GM12878 (cell line): Measurements from ENCODE around the gene CD101. TPM values are rescaled to one million over a fixed set of nuclear protein-coding genes. Genes with fewer than 3 reads are reported as not detected.

Source experiments
- ATAC-seq: fragments of 200-7000 bp; cut with Tn5 transposase; 3 replicates; pipeline ENCODE4 v1.9.1; 2020; ENCODE audit warnings: mild to moderate bottlenecking, moderate library complexity
- BruUV-seq: library from RNA; stranded (reverse); fragments of 400-500 nt; replicated peaks from 2 replicates; lab custom pipeline; 2021; lab: Mats Ljungman, UMichigan
- CTCF ChIA-PET: fragments of 300-600 bp; sonication (Branson Sonifier 250); formaldehyde crosslinking; extraction: SDS; loops from one replicate; lab custom pipeline; 2021; ENCODE audit warnings: inconsistent platforms; lab: Yijun Ruan, JAX
- POLR2A ChIA-PET: fragments of 350-600 bp; formaldehyde crosslinking; extraction: SDS; loops from one replicate; lab custom pipeline; 2021; ENCODE audit warnings: inconsistent platforms; lab: Charles Lee
- RAD21 ChIA-PET: fragments of 300-600 bp; sonication (Branson Sonifier 250); formaldehyde crosslinking; loops from one replicate; lab custom pipeline; 2023; ENCODE audit warnings: antibody characterized with exemption; ENCODE audit not compliant: unreplicated experiment; lab: Charles Lee
- SMC1A ChIA-PET: fragments of 300-600 bp; sonication (Branson Sonifier 250); formaldehyde crosslinking; loops from one replicate; lab custom pipeline; 2023; ENCODE audit not compliant: unreplicated experiment, uncharacterized antibody; lab: Charles Lee
- DNase-seq: peaks from one replicate; pipeline ENCODE4 v3.0.0-alpha.2; 2011; ENCODE audit warnings: low read depth, low spot score
- FAIRE-seq: peaks from 3 replicates; lab custom pipeline; 2011; peaks lifted over from hg19 to GRCh38; lab: Jason Lieb, UNC
- H2AFZ ChIP-seq: 2 replicates; pipeline ENCODE4 v1.6.0; 2011; ENCODE audit warnings: low read depth, low read length, control low read depth; ENCODE audit not compliant: control insufficient read depth
- H3K27ac ChIP-seq: 2 replicates; pipeline ENCODE4 v1.5.1; 2011; ENCODE audit warnings: control low read depth; ENCODE audit not compliant: control insufficient read depth, insufficient read depth
- H3K27me3 ChIP-seq, 2 experiments: replicated peaks in 1 of 2; 2 replicates each; pipeline versions ENCODE4 v1.6.0 to v1.6.1; 2011; ENCODE audit warnings: low read length in 1 of 2; ENCODE audit not compliant: control insufficient read depth in 2 of 2, insufficient read depth in 2 of 2
- H3K36me3 ChIP-seq, 2 experiments: 2 replicates each; pipeline ENCODE4 v1.5.1; 2011; ENCODE audit warnings: low read length in 1 of 2; ENCODE audit not compliant: control insufficient read depth in 2 of 2, insufficient read depth in 2 of 2
- H3K4me1 ChIP-seq: 2 replicates; pipeline ENCODE4 v1.6.1; 2011; ENCODE audit warnings: mild to moderate bottlenecking, low read length, moderate library complexity, mixed read lengths; ENCODE audit not compliant: control insufficient read depth, insufficient read depth
- H3K4me2 ChIP-seq: 2 replicates; pipeline ENCODE4 v1.6.0; 2011; ENCODE audit warnings: control low read depth; ENCODE audit not compliant: control insufficient read depth, insufficient read depth
- H3K4me3 ChIP-seq: fragments of 200-600 bp; sonication (generic); 2 replicates; pipeline ENCODE4 v1.5.1; 2016
- H3K79me2 ChIP-seq: 2 replicates; pipeline ENCODE4 v1.6.0; 2011; ENCODE audit warnings: low read length; ENCODE audit not compliant: control insufficient read depth, insufficient read depth
- H3K9ac ChIP-seq: 2 replicates; pipeline ENCODE4 v1.8.0; 2011; ENCODE audit warnings: low read length, control low read depth, mixed read lengths; ENCODE audit not compliant: control insufficient read depth, insufficient read depth
- H3K9me3 ChIP-seq: replicated peaks from 3 replicates; pipeline ENCODE4 v1.5.1; 2011; ENCODE audit warnings: mild to moderate bottlenecking, low read length; ENCODE audit not compliant: control insufficient read depth, insufficient read depth
- H4K20me1 ChIP-seq: 2 replicates; pipeline ENCODE4 v1.6.0; 2011; ENCODE audit not compliant: control insufficient read depth, insufficient read depth
- BHLHE40 ChIP-seq, 2 experiments: fragments of 450-650 bp in 1 of 2; IDR thresholded peaks; 2 replicates each; pipeline ENCODE4 v1.6.1; 2011 to 2017; ENCODE audit warnings: low read depth in 2 of 2, borderline replicate concordance in 1 of 2, improper control_type of control experiment in 1 of 2, low read length in 1 of 2, mild to moderate bottlenecking in 1 of 2
- CEBPB ChIP-seq, 2 experiments: fragments of 150-350 bp in 1 of 2; IDR thresholded peaks; 2 replicates each; pipeline ENCODE4 v1.6.1; 2012 to 2014; ENCODE audit warnings: low read depth in 2 of 2, low read length in 2 of 2, borderline replicate concordance in 1 of 2, inconsistent platforms in 1 of 2
- FOXK2 ChIP-seq: fragments of 450-650 bp; IDR thresholded peaks from 2 replicates; pipeline ENCODE4 v1.6.1; 2017; ENCODE audit warnings: mild to moderate bottlenecking, moderate library complexity
- IKZF1 ChIP-seq: fragments of 450-650 bp; conservative IDR thresholded peaks from 2 replicates; pipeline ENCODE4 v1.6.1; 2017; ENCODE audit warnings: antibody characterized with exemption, mild to moderate bottlenecking
- JUNB ChIP-seq: IDR thresholded peaks from 2 replicates; pipeline ENCODE4 v1.6.1; 2016; ENCODE audit warnings: antibody characterized with exemption, mild to moderate bottlenecking
- KDM1A ChIP-seq: fragments of 200-600 bp; sonication (generic); IDR thresholded peaks from 2 replicates; pipeline ENCODE4 v1.6.1; 2016; ENCODE audit warnings: borderline replicate concordance
- NBN ChIP-seq: fragments of 450-650 bp; IDR thresholded peaks from 2 replicates; pipeline ENCODE4 v1.6.1; 2016
- PAX8 ChIP-seq: fragments of 450-650 bp; IDR thresholded peaks from 2 replicates; pipeline ENCODE4 v1.6.1; 2017; ENCODE audit warnings: mild to moderate bottlenecking, moderate library complexity
- RBBP5 ChIP-seq: fragments of 200-600 bp; sonication (generic); conservative IDR thresholded peaks from 2 replicates; pipeline ENCODE4 v1.6.1; 2016
- STAT1 ChIP-seq: fragments of 450-650 bp; conservative IDR thresholded peaks from 2 replicates; pipeline ENCODE4 v1.6.1; 2014; ENCODE audit warnings: antibody characterized with exemption, mild to moderate bottlenecking
- TAF1 ChIP-seq: IDR thresholded peaks from 2 replicates; pipeline ENCODE4 v1.6.1; 2011; ENCODE audit warnings: mild to moderate bottlenecking, low read depth, low read length, borderline replicate concordance
- YY1 ChIP-seq: IDR thresholded peaks from 2 replicates; pipeline ENCODE4 v1.6.1; 2011; ENCODE audit warnings: low read depth, mild to moderate bottlenecking, low read length
- WGBS: methylation state at CpG from one replicate; pipeline ENCODE4 v1.1.6; 2016; ENCODE audit warnings: low lambda C conversion rate; ENCODE audit not compliant: insufficient replicate concordance, insufficient coverage; ENCODE audit errors: missing lambda C conversion rate; 5-methylcytosine and 5-hydroxymethylcytosine counted together
- in situ Hi-C: fragments of 300-500 bp; cut with MboI; formaldehyde crosslinking; loops from 9 replicates; pipeline ENCODE4 v1.14.3; 2018; ENCODE audit warnings: mixed read lengths
- intact Hi-C: fragments of 100-400 bp; cut with micrococcal nuclease; formaldehyde crosslinking; loops from one replicate; pipeline ENCODE4 v1.14.2; 2022; ENCODE audit not compliant: unreplicated experiment
- polyA plus RNA-seq, 11 experiments: library from polyadenylated mRNA; depleted of rRNA in 4 of 11; unstranded in 6 of 11; stranded (reverse) in 5 of 11; fragments of >200 nt; fragmentation: Nextera tagmentation in 4 of 11; fragmentation: Illumina TruSeq in 1 of 11; extraction: Ambion mirVana in 4 of 11; extraction: Trizol in 1 of 11; gene quantifications; 1 replicate in 1 of 11; 2 replicates in 10 of 11; pipeline versions ENCODE4 v1.2.1 to v1.2.3, GENCODE V29; 2011 to 2016; ENCODE audit warnings: inconsistent platforms in 2 of 11, missing spikeins in 2 of 11, low read depth in 1 of 11
- total RNA-seq, 4 experiments: library from RNA; depleted of rRNA in 3 of 4; stranded (reverse); fragments of >200 nt in 3 of 4; fragmentation: Illumina TruSeq in 1 of 4; extraction: Trizol in 1 of 4; gene quantifications; 2 replicates each; pipeline versions ENCODE4 v1.2.1 to v1.2.3, GENCODE V29; 2013 to 2021
- TF ChIP-seq, protein P1 (sequence below): fragments of 450-650 bp; IDR thresholded peaks from 2 replicates; pipeline ENCODE4 v1.6.1; 2018; ENCODE audit warnings: mild to moderate bottlenecking, low read depth, moderate library complexity; ENCODE audit not compliant: partially characterized antibody
- TF ChIP-seq, protein P2 (sequence below): fragments of 450-650 bp; IDR thresholded peaks from 2 replicates; pipeline ENCODE4 v1.6.1; 2017; ENCODE audit warnings: mild to moderate bottlenecking, moderate library complexity
- TF ChIP-seq, protein P3 (sequence below): fragments of 450-650 bp; IDR thresholded peaks from 2 replicates; pipeline ENCODE4 v1.6.1; 2017; ENCODE audit warnings: low read depth, mild to moderate bottlenecking, moderate library complexity

Gene CD101
- total and polyA plus RNA-seq, 10 of the 15 experiments (the other 5 are each of a cell fraction or from before 2014, with no cell fraction given): 0.56 to 7.9 (median 2.9) TPM

DNA sequence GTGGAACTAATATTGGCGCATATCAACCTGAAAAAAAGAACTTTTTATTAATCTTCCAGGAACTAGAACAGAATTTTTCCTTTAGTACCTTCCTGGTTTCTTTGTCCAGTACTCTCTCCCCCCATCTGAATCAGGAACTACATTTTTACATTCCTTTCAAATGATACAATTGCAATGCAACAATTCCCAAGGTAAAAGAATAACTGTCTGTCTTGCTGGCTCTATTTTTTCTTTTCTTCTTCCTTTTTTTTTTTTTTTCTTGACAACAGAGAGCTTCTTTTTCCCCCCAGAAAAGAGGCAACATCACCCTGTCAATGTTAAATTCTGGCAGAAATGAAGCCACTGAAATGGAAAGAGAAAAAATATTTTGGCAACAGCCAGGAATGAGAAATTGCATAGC is 4.5 kb upstream of the CD101 start:
- intact Hi-C loops (no loop called here), in situ Hi-C loops (no loop called here)
- no TSS peak for BruUV-seq
- no peak for ATAC-seq
- Histone ChIP-seq H3K4me3 (no peak overlapping the region), H3K36me3 (no peaks in the 10 kb centered on the region), H3K4me1 (peaks cover 14% of the 10 kb centered on the region), H4K20me1 (no peaks in the 10 kb centered on the region), H3K27ac (no peak overlapping the region), H3K4me2 (no peak overlapping the region), H3K9ac (no peak overlapping the region), H3K27me3 (no peaks in the 10 kb centered on the region), H2AFZ (no peak overlapping the region), H3K9me3 (no peaks in the 10 kb centered on the region), H3K79me2 (no peaks in the 10 kb centered on the region)
- no peak for DNase-seq
- FAIRE-seq: no peak
- ChIA-PET SMC1A (interaction anchor here (0.6 to 1.6 kb wide), 4 partner anchors 10 to 170 kb away, joined by 3 to 6 read pairs (median 4); no protein-coding TSS in a partner anchor), POLR2A (interaction anchor here (0.5 to 1.0 kb wide), 3 partner anchors 10 to 503 kb away, joined by 3 to 5 read pairs (median 4); no protein-coding TSS in a partner anchor), RAD21 (no interaction called here), CTCF (interaction anchor here (0.6 to 1.2 kb wide), 4 partner anchors 14 to 295 kb away, joined by 3 to 8 read pairs (median 4); no protein-coding TSS in a partner anchor)
- 38% methylated on average over 1 of the region's 1 CpG for WGBS
- TF ChIP-seq TAF1 (no peak), PAX8 (no peak), KDM1A (no peak), FOXK2 (no peak), BHLHE40 (IDR thresholded peaks at IDR 0.05; ENCODE audit: borderline replicate concordance in 1 of 2, low read depth in 2 of 2, low read length in 1 of 2) (no peak), STAT1 (no peak), RBBP5 (no peak), JUNB (no peak), IKZF1 (no peak), CEBPB (IDR thresholded peaks at IDR 0.05; ENCODE audit: borderline replicate concordance in 1 of 2, low read depth in 2 of 2, low read length in 2 of 2) (no peak), YY1 (no peak), NBN (no peak)
- TF ChIP-seq, protein P1, sequence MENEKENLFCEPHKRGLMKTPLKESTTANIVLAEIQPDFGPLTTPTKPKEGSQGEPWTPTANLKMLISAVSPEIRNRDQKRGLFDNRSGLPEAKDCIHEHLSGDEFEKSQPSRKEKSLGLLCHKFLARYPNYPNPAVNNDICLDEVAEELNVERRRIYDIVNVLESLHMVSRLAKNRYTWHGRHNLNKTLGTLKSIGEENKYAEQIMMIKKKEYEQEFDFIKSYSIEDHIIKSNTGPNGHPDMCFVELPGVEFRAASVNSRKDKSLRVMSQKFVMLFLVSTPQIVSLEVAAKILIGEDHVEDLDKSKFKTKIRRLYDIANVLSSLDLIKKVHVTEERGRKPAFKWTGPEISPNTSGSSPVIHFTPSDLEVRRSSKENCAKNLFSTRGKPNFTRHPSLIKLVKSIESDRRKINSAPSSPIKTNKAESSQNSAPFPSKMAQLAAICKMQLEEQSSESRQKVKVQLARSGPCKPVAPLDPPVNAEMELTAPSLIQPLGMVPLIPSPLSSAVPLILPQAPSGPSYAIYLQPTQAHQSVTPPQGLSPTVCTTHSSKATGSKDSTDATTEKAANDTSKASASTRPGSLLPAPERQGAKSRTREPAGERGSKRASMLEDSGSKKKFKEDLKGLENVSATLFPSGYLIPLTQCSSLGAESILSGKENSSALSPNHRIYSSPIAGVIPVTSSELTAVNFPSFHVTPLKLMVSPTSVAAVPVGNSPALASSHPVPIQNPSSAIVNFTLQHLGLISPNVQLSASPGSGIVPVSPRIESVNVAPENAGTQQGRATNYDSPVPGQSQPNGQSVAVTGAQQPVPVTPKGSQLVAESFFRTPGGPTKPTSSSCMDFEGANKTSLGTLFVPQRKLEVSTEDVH: no peak
- TF ChIP-seq, protein P2, sequence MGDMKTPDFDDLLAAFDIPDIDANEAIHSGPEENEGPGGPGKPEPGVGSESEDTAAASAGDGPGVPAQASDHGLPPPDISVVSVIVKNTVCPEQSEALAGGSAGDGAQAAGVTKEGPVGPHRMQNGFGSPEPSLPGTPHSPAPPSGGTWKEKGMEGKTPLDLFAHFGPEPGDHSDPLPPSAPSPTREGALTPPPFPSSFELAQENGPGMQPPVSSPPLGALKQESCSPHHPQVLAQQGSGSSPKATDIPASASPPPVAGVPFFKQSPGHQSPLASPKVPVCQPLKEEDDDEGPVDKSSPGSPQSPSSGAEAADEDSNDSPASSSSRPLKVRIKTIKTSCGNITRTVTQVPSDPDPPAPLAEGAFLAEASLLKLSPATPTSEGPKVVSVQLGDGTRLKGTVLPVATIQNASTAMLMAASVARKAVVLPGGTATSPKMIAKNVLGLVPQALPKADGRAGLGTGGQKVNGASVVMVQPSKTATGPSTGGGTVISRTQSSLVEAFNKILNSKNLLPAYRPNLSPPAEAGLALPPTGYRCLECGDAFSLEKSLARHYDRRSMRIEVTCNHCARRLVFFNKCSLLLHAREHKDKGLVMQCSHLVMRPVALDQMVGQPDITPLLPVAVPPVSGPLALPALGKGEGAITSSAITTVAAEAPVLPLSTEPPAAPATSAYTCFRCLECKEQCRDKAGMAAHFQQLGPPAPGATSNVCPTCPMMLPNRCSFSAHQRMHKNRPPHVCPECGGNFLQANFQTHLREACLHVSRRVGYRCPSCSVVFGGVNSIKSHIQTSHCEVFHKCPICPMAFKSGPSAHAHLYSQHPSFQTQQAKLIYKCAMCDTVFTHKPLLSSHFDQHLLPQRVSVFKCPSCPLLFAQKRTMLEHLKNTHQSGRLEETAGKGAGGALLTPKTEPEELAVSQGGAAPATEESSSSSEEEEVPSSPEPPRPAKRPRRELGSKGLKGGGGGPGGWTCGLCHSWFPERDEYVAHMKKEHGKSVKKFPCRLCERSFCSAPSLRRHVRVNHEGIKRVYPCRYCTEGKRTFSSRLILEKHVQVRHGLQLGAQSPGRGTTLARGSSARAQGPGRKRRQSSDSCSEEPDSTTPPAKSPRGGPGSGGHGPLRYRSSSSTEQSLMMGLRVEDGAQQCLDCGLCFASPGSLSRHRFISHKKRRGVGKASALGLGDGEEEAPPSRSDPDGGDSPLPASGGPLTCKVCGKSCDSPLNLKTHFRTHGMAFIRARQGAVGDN: no peak
- TF ChIP-seq, protein P3, sequence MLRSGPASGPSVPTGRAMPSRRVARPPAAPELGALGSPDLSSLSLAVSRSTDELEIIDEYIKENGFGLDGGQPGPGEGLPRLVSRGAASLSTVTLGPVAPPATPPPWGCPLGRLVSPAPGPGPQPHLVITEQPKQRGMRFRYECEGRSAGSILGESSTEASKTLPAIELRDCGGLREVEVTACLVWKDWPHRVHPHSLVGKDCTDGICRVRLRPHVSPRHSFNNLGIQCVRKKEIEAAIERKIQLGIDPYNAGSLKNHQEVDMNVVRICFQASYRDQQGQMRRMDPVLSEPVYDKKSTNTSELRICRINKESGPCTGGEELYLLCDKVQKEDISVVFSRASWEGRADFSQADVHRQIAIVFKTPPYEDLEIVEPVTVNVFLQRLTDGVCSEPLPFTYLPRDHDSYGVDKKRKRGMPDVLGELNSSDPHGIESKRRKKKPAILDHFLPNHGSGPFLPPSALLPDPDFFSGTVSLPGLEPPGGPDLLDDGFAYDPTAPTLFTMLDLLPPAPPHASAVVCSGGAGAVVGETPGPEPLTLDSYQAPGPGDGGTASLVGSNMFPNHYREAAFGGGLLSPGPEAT: no peak
